BJ (cell line): ENCODE data around the gene EHBP1L1. TPM values are rescaled to one million over a fixed set of nuclear protein-coding genes. Genes with fewer than 3 reads are reported as not detected.
A peak's percentile ranks its signal among the peaks of the same experiment; 100 is the strongest.

Source experiments
- CTCF ChIA-PET: fragments of 350-600 bp; formaldehyde crosslinking; extraction: SDS; loops from one replicate; lab custom pipeline; 2021; ENCODE audit warnings: antibody characterized with exemption, inconsistent platforms; lab: Yijun Ruan, JAX
- POLR2A ChIA-PET: fragments of 300-600 bp; sonication (Branson Sonifier 250); formaldehyde crosslinking; extraction: SDS; loops from one replicate; lab custom pipeline; 2021; ENCODE audit warnings: antibody characterized with exemption; lab: Charles Lee
- DNase-seq: peaks from one replicate; pipeline ENCODE4 v3.0.0-alpha.2; 2011; ENCODE audit warnings: low read depth
- H3K27me3 ChIP-seq: 2 replicates; pipeline ENCODE4 v1.6.0; 2011; ENCODE audit warnings: low read length; ENCODE audit not compliant: control insufficient read depth, insufficient read depth
- H3K36me3 ChIP-seq: 2 replicates; pipeline ENCODE4 v1.5.1; 2011; ENCODE audit warnings: low read length; ENCODE audit not compliant: control insufficient read depth, insufficient read depth
- H3K4me3 ChIP-seq: 2 replicates; pipeline ENCODE4 v1.5.1; 2011; ENCODE audit warnings: low read depth, mild to moderate bottlenecking, control low read depth, low read length
- polyA plus RNA-seq: library from polyadenylated mRNA; depleted of rRNA; stranded (reverse); fragments of >200 nt; gene quantifications from 2 replicates; pipeline ENCODE4 v1.2.3, GENCODE V29; 2011
- TF ChIP-seq, protein P1 (sequence below): IDR thresholded peaks from 2 replicates; pipeline ENCODE4 v1.5.1; 2011; ENCODE audit warnings: low read depth, mild to moderate bottlenecking, control low read depth, inconsistent platforms, low read length, moderate library complexity; ENCODE audit not compliant: insufficient read depth

The EHBP1L1 gene
- polyA plus RNA-seq, 1 experiment = 30.9 TPM

DNA sequence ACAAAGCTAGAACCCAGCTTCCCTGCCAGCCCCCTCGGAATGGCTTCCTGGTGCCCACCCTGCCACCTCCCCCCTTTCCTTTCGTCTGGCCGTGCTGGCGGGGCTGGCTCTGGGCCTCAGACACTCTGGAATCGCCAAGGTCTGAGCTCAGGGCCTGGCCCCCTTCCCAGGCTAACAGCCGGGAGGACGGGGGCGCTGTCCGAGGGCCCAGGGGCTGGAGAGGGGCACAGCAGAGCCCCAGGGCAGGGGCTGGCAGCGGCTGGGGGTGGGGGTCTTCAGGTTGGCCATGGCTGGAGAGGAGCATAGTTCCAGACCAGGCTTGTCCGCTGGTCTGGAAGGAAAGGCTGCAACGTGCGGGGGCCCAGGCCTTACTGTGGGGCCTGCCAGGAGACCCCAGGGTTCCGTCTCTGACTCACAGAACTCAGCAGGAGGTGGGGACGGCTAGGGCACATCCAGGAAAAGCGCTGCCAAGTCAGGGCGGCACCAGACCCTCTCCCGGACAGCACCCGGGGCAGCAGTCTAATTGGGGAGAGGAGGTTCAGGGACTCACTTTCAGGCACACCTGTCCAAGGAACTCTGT lies 16.8 kb upstream of the EHBP1L1 start:
- H3K36me3 ChIP-seq = no peaks in the 10 kb centered on the region; the same call in 1 of the 2 replicates
- H3K27me3 ChIP-seq = no peaks in the 10 kb centered on the region
- TF ChIP-seq, protein P1, sequence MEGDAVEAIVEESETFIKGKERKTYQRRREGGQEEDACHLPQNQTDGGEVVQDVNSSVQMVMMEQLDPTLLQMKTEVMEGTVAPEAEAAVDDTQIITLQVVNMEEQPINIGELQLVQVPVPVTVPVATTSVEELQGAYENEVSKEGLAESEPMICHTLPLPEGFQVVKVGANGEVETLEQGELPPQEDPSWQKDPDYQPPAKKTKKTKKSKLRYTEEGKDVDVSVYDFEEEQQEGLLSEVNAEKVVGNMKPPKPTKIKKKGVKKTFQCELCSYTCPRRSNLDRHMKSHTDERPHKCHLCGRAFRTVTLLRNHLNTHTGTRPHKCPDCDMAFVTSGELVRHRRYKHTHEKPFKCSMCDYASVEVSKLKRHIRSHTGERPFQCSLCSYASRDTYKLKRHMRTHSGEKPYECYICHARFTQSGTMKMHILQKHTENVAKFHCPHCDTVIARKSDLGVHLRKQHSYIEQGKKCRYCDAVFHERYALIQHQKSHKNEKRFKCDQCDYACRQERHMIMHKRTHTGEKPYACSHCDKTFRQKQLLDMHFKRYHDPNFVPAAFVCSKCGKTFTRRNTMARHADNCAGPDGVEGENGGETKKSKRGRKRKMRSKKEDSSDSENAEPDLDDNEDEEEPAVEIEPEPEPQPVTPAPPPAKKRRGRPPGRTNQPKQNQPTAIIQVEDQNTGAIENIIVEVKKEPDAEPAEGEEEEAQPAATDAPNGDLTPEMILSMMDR = 0 out of 2 replicates have a peak, but pooled peaks have one; percentile 8
- CTCF ChIA-PET = interaction anchor here (3.0 to 4.5 kb wide), 2 partner anchors 12 to 18 kb away, joined by 20 to 31 read pairs; partner anchors contain the start of gene ZNRD2
- POLR2A ChIA-PET = interaction anchor here (0.8 kb wide), 1 partner anchor 299 kb away, joined by 3 read pairs; no protein-coding TSS in a partner anchor
- no peak for DNase-seq
- peak overlapping the region; percentile 70 for H3K4me3 ChIP-seq

DNA sequence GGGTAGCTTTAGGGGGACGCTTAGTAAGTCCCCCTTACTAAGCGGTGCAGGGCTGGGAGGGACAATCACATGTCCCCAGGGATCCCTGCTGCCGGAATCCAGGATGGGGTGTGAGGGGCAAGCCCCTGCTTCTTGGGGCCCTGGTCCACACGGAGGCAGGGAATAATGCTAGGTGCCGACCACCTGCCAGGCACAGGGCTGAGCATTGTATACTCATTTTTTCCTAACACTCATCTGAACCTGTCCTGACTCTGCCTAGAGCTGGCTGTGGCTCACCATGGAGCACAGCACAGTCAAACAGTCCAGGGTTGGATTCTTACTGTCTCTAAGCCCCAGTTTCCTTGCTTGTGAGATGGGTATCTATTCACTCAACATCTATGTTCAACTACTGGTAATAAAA lies 16.3 kb upstream of the EHBP1L1 start:
- ChIA-PET CTCF (interaction anchor here (1.7 to 4.5 kb wide), 4 partner anchors 11 to 29 kb away, joined by 5 to 31 read pairs (median 16); partner anchors contain the start of genes FAM89B and ZNRD2), POLR2A (interaction anchor here (1.9 kb wide), 1 partner anchor 13 kb away, joined by 4 read pairs; the partner anchor contains the start of gene FAM89B)
- Histone ChIP-seq H3K27me3 (no peaks in the 10 kb centered on the region), H3K36me3 (no peaks in the 10 kb centered on the region), H3K4me3 (no peak overlapping the region)
- TF ChIP-seq, protein P1 = no peak
- no peak for DNase-seq

DNA sequence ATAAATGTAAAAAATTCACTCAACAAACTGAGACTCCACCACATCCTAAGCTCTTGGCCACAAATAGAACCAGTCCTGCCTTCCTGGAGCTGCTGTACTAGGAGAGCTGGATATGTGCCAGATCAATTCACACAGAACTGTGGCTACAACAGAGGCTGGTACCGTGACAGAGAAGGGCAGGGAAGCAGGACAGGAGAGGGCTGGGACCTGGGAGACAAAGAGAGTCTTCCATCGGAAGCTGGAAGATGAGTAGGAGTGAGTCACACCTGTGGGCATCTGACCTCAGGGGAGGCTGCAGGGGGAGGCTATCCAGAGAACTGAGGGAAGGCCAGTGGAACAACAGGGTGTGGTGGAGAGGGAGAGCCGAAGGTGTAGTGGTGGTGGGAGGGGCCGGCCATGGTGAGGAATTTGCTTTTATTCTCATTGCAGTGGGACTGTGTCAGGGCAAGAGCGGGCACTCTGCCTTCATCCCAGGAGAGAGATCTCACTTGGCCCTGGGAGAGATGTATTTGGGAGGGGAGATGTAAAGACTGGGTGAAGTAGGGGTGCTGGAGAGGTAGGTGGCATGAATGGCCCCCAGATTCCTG lies 15.8 kb upstream of the EHBP1L1 start:
- TF ChIP-seq, protein P1 = no peak
- CTCF ChIA-PET = interaction anchor here (1.5 to 4.5 kb wide), 5 partner anchors 11 to 34 kb away, joined by 4 to 31 read pairs (median 11); partner anchors contain the start of genes FAM89B and ZNRD2
- H3K4me3 ChIP-seq = no peak overlapping the region

DNA sequence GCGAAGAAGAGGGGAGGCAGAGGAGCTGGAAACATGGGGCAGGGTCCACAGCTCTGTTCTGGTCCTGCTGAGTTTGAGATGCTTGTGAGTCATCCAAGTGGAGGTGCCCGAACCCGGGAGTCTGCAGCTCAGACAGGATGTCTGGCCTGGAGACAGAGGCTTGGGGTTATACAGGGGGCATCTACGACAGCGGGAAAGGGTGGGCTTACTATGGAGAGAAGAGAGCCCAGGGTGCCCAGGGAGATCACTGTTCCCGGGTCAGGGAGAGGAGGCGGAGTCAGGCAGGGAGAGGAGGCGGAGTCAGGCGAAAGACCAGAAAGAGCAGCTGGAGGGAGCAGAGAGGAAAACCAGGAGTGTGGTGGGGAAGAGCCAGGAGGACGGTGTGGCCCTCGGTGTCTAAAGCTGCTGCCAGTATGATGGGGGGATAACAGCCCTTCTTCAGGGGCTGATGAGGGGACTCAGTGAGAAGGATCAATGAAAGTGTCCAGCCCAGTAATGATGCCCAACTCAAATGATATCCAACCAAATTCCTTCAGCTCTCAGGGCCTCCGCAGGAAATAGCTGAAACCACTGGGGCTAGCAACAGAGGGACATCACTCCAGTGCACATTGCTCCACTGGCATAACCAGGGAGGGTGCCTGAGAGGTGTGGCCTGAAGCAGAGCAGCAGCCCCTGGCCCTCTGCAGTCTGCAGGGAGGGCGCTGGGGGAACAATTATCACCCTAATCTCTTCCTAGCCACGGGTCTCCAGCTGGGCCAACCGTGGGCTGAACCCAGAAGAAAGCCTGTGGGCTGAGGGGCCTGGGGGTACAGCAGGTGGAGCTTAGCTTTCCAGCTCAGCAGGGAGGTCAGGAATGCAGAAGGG lies 15.1 kb upstream of the EHBP1L1 start:
- CTCF ChIA-PET = interaction anchor here (1.5 to 4.5 kb wide), 6 partner anchors 10 to 77 kb away, joined by 3 to 31 read pairs (median 8); partner anchors contain the start of genes FAM89B, SIPA1 and ZNRD2
- TF ChIP-seq, protein P1 = no peak
- Histone ChIP-seq H3K4me3 (no peak overlapping the region), H3K36me3 (no peaks in the 10 kb centered on the region), H3K27me3 (no peaks in the 10 kb centered on the region)
- POLR2A ChIA-PET = interaction anchor here (1.9 kb wide), 1 partner anchor 12 kb away, joined by 4 read pairs; the partner anchor contains the start of gene FAM89B
- no peak for DNase-seq

More for the DNA sequence above, 15.8 kb upstream of the EHBP1L1 start:
- no peak for DNase-seq
- H3K36me3 ChIP-seq = no peaks in the 10 kb centered on the region
- no peaks in the 10 kb centered on the region for H3K27me3 ChIP-seq
- POLR2A ChIA-PET = interaction anchor here (1.9 kb wide), 1 partner anchor 12 kb away, joined by 4 read pairs; the partner anchor contains the start of gene FAM89B
